Measurements from ENCODE around the gene TATDN3.
A peak's percentile ranks its signal among the peaks of the same experiment; 100 is the strongest.

The TATDN3 gene

GRCh38 chr1:212816567-212817278 is 25.0 kb downstream of the TATDN3 start:
- no peak overlapping the region for H3K4me3 ChIP-seq (ENCODE audit: low read depth, low read length)
- no peak for TF ChIP-seq POLR2A (IDR thresholded peaks at IDR 0.05; ENCODE audit: extremely low read depth, insufficient read length)
- TF ChIP-seq MYC (IDR thresholded peaks at IDR 0.05; ENCODE audit: low read depth, low read length) = no peak
- TF ChIP-seq CTCF (IDR thresholded peaks at IDR 0.05; ENCODE audit: low read depth, low read length) = no peak
- TF ChIP-seq, protein P1, sequence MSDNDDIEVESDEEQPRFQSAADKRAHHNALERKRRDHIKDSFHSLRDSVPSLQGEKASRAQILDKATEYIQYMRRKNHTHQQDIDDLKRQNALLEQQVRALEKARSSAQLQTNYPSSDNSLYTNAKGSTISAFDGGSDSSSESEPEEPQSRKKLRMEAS (IDR thresholded peaks at IDR 0.05; ENCODE audit: low read depth, low read length) = no peak
- no peak for DNase-seq (ENCODE audit: low read depth)

DNA sequence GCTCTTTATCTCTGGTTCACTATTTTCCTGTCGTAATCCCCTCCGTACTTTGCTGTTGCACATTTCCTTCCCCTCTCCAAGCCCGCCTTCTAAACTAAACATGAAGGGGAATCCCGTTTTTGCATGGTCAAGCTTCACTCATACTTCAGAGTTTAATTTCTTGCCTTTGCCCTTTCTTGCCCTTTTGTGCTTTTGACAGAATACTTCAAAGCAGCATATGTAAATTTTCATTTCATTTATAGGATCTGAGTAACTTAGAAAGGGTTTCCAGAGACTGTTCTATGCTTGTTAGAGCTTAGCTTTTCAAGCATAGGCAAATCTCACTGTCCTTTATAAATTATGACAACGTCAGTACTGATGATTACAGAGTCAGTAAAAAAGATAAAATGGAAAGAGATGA is 28.0 kb downstream of the TATDN3 start:
- TF ChIP-seq, protein P1 (IDR thresholded peaks at IDR 0.05; ENCODE audit: low read depth, low read length) = no peak
- TF ChIP-seq MYC (IDR thresholded peaks at IDR 0.05; ENCODE audit: low read depth, low read length) (no peak), POLR2A (IDR thresholded peaks at IDR 0.05; ENCODE audit: extremely low read depth, insufficient read length) (no peak), CTCF (IDR thresholded peaks at IDR 0.05; ENCODE audit: low read depth, low read length) (no peak)
- peak; percentile 34 for DNase-seq (ENCODE audit: low read depth)
- H3K4me3 ChIP-seq (ENCODE audit: low read depth, low read length) = no peak overlapping the region

DNA sequence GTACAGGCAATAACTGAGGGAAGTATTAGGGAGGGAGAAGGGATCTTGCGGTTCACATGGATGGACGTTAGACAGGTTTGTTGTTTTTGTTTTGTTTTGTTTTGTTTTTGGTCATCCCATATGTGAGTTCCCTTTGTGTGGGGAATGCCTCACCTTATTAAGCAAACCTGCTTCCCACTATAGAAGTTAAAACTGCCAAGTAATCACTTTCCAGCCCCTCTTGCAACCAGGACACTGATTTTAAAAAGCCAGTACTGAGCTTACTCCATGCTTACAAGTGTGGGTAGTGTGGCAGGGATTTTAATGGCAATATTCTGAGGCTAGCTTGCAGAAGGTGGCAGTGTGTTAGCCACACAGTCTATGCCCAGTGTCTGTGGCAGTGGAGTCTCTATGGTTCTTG is 29.3 kb downstream of the TATDN3 start:
- DNase-seq (ENCODE audit: low read depth) = no peak
- TF ChIP-seq POLR2A (IDR thresholded peaks at IDR 0.05; ENCODE audit: extremely low read depth, insufficient read length) = no peak
- no peak for TF ChIP-seq MYC (IDR thresholded peaks at IDR 0.05; ENCODE audit: low read depth, low read length)
- TF ChIP-seq, protein P1 (IDR thresholded peaks at IDR 0.05; ENCODE audit: low read depth, low read length) = no peak
- TF ChIP-seq CTCF (IDR thresholded peaks at IDR 0.05; ENCODE audit: low read depth, low read length) = no peak
- no peak overlapping the region for H3K4me3 ChIP-seq (ENCODE audit: low read depth, low read length)

- no peak overlapping the region for H3K4me3 ChIP-seq (ENCODE audit: low read depth, low read length)
- DNase-seq (ENCODE audit: low read depth) = no peak
- TF ChIP-seq MYC (IDR thresholded peaks at IDR 0.05; ENCODE audit: low read depth, low read length) = no peak
- TF ChIP-seq, protein P1 (IDR thresholded peaks at IDR 0.05; ENCODE audit: low read depth, low read length) = no peak
- no peak for TF ChIP-seq POLR2A (IDR thresholded peaks at IDR 0.05; ENCODE audit: extremely low read depth, insufficient read length)
- no peak for TF ChIP-seq CTCF (IDR thresholded peaks at IDR 0.05; ENCODE audit: low read depth, low read length)
Measured at GRCh38 chr1:212822956-212823355, 31.3 kb downstream of the TATDN3 start.

DNA sequence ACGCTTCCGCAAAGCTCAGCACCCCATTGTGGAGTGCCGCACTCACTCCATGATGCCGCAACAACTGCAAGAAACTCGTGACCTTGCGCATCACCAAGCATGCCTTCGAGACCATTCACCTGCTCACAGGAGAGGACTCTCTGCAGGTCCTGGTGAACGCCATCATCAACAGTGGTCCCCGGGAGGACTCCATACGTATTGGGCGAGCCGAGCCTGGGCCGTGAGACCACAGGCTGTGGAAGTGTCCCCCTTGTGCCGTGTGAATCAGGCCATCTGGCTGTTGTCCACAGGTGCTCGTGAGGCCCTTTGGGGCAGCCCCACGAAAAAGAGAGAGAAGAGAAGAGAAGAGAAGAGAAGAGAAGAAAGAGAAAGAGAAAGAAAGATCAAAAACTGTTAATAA is 32.5 kb downstream of the TATDN3 start:
- DNase-seq (ENCODE audit: low read depth) = no peak
- TF ChIP-seq POLR2A (IDR thresholded peaks at IDR 0.05; ENCODE audit: extremely low read depth, insufficient read length) = no peak
- TF ChIP-seq CTCF (IDR thresholded peaks at IDR 0.05; ENCODE audit: low read depth, low read length) = no peak
- TF ChIP-seq, protein P1 (IDR thresholded peaks at IDR 0.05; ENCODE audit: low read depth, low read length) = no peak
- no peak for TF ChIP-seq MYC (IDR thresholded peaks at IDR 0.05; ENCODE audit: low read depth, low read length)
- H3K4me3 ChIP-seq (ENCODE audit: low read depth, low read length) = no peak overlapping the region

Data from NB4 (cell line).